Natural killer cell (primary cell): ENCODE results near the gene TFCP2L1. TPM values are rescaled to one million over a fixed set of nuclear protein-coding genes. Genes with fewer than 3 reads are reported as not detected.
A peak's percentile ranks its signal among the peaks of the same experiment; 100 is the strongest.
"Not testable (repeated sequence)": the region's sequence is repeated elsewhere in the genome, so short reads cannot be mapped to it uniquely, and the experiment has no call there.

Source experiments
- ATAC-seq, 3 donors: fragments of 150-1000 bp in 2 of 3; fragments of 200-7000 bp in 1 of 3; cut with Tn5 transposase; 1 replicate in 1 of 3; 2 replicates in 2 of 3; pipeline ENCODE4 v1.10.0; 2021; ENCODE audit warnings: mild to moderate bottlenecking in 2 of 3, moderate library complexity in 2 of 3
- DNase-seq, 2 donors: peaks; one replicate each; pipeline versions ENCODE4 v3.0.0 to v3.0.0-alpha.2; 2013 to 2021; ENCODE audit warnings: mixed read lengths in 1 of 2
- H3K27ac ChIP-seq: one replicate; pipeline ENCODE4 v1.5.1; 2013; ENCODE audit warnings: mild to moderate bottlenecking, low read length
- H3K27me3 ChIP-seq: one replicate; pipeline ENCODE4 v1.6.1; 2013; ENCODE audit warnings: low read length; ENCODE audit not compliant: control insufficient read depth, insufficient read depth
- H3K36me3 ChIP-seq: one replicate; pipeline ENCODE4 v1.6.1; 2013; ENCODE audit warnings: low read length; ENCODE audit not compliant: control insufficient read depth, insufficient read depth
- H3K4me1 ChIP-seq: one replicate; pipeline ENCODE4 v1.6.1; 2013; ENCODE audit warnings: low read length; ENCODE audit not compliant: control insufficient read depth, insufficient read depth
- H3K4me3 ChIP-seq: one replicate; pipeline ENCODE4 v1.5.1; 2013; ENCODE audit warnings: low read length
- H3K9me3 ChIP-seq: one replicate; pipeline ENCODE4 v1.6.1; 2013; ENCODE audit warnings: low read length; ENCODE audit not compliant: control insufficient read depth, insufficient read depth
- H3K27ac Mint-ChIP-seq, 2 donors: one replicate each; pipeline ENCODE4 v1.8.0; 2022; ENCODE audit warnings: mild to moderate bottlenecking in 2 of 2, mixed read lengths in 2 of 2, moderate library complexity in 1 of 2
- H3K27me3 Mint-ChIP-seq, 2 donors: one replicate each; pipeline ENCODE4 v1.8.0; 2022; ENCODE audit warnings: low read depth in 2 of 2, mixed read lengths in 2 of 2
- H3K36me3 Mint-ChIP-seq: one replicate; pipeline ENCODE4 v1.8.0; 2022; ENCODE audit warnings: mixed read lengths
- H3K4me1 Mint-ChIP-seq, 2 donors: one replicate each; pipeline ENCODE4 v1.8.0; 2022; ENCODE audit warnings: mixed read lengths in 2 of 2
- H3K4me3 Mint-ChIP-seq: one replicate; pipeline ENCODE4 v1.8.0; 2022; ENCODE audit warnings: mild to moderate bottlenecking, moderate library complexity, mixed read lengths
- H3K9me3 Mint-ChIP-seq, 2 donors: one replicate each; pipeline ENCODE4 v1.8.0; 2022; ENCODE audit warnings: mixed read lengths in 2 of 2
- WGBS: methylation state at CpG from one replicate; pipeline ENCODE4 v1.1.7; 2013; ENCODE audit warnings: missing lambda C conversion rate; ENCODE audit not compliant: insufficient coverage; 5-methylcytosine and 5-hydroxymethylcytosine counted together
- intact Hi-C: fragments of 100-400 bp; cut with micrococcal nuclease; formaldehyde crosslinking; loops from one replicate; pipeline ENCODE4 v1.14.2; 2022
- total RNA-seq, 4 donors: library from RNA; stranded (reverse); fragments of 120-200 nt in 1 of 4; gene quantifications; one replicate each; pipeline versions ENCODE4 v1.2.3 to v1.2.4, GENCODE V29; 2013 to 2022
- TF ChIP-seq, protein P1 (sequence below): fragments of 200-600 bp; IDR thresholded peaks from one replicate; pipeline ENCODE4 v1.8.0; 2022; ENCODE audit warnings: antibody characterized with exemption

Gene TFCP2L1
- 1 to 10 TPM in 1 of 3 donors, under 1 TPM in 2; 0.72 to 1.8 (median 0.85) TPM for total RNA-seq
- 0.72 TPM for total RNA-seq (2013)

DNA sequence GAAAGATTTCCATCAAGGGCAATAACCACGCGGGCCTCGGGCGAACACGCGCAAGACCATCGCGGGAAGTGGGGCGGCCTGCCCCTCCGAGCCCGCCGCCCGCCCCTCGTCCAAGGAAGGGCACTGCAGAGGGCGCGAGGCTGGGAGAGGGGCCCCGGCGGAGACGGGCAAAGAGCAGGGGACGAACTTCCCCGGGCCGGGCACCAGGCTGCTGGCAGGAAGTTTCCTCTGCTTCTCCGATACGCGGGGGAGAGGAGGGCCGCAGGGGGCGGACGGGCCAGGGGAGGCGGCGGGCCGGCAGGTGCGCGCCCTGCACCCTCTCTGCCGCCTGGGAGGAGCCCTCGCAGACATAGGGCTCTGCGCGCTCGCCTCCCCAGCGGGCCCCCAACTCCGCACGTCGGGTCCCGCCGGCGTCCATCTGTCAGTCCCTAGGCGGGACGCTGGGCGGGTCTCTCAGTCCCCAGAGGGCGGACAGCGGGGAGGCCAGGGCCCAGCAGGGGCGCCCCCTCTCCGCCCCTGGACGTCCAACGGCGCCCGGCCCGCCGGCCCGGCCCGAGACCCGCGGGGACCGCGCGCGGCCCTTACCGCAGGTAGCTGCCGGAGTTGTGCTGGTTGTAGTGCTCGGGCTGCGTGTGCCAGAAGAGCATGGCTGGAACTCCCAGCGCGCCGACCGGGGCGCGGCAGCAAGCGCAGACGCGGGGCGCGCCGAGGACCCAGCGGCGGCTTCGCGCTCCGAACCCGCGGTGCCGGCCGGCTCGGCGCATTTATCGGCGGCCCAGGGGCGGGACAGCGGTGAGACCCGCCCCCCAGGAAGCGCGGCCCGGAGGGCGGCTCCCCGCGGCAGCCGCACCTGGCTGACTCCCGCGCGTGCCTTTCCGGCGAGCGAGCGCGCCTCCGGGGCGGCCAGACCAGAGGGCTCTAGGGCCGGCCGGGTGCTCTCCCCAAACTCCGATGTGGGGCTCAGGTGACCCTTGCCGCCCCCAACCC is at the start of gene TFCP2L1:
TFCP2L1 (minus strand) TSS at position 740 of the 987 bp plus-strand sequence; CDS start at position 647, 93 bp downstream.
- Histone ChIP-seq H3K36me3 (no peaks in the 10 kb centered on the region), H3K4me1 (peaks cover 18% of the 10 kb centered on the region), H3K4me3 (no peak within 1 kb of the TSS), H3K27ac (no peak within 1 kb of the TSS), H3K9me3 (no peaks in the 10 kb centered on the region), H3K27me3 (no peaks in the 10 kb centered on the region)
- Mint-ChIP-seq H3K27me3 (peaks cover 20 to 30% of the 10 kb centered on the region in 2 donors), H3K9me3 (no peaks in the 10 kb centered on the region), H3K36me3 (no peaks in the 10 kb centered on the region), H3K4me1 (peaks cover 5 to 17% of the 10 kb centered on the region in 2 donors), H3K4me3 (peak within 1 kb of the TSS; percentile 79), H3K27ac (no peak within 1 kb of the TSS)
- TF ChIP-seq, protein P1, sequence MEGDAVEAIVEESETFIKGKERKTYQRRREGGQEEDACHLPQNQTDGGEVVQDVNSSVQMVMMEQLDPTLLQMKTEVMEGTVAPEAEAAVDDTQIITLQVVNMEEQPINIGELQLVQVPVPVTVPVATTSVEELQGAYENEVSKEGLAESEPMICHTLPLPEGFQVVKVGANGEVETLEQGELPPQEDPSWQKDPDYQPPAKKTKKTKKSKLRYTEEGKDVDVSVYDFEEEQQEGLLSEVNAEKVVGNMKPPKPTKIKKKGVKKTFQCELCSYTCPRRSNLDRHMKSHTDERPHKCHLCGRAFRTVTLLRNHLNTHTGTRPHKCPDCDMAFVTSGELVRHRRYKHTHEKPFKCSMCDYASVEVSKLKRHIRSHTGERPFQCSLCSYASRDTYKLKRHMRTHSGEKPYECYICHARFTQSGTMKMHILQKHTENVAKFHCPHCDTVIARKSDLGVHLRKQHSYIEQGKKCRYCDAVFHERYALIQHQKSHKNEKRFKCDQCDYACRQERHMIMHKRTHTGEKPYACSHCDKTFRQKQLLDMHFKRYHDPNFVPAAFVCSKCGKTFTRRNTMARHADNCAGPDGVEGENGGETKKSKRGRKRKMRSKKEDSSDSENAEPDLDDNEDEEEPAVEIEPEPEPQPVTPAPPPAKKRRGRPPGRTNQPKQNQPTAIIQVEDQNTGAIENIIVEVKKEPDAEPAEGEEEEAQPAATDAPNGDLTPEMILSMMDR: no peak
- DNase-seq (peak; percentile 24 to 28), ATAC-seq (peak; percentile 61 to 76 (median 76))
- intact Hi-C loops: no loop called here
- 2% methylated on average over 119 of the region's 119 CpGs for WGBS

- Mint-ChIP-seq H3K4me3 (no peak overlapping the region), H3K27ac (no peak overlapping the region), H3K9me3 (no peaks in the 10 kb centered on the region), H3K36me3 (no peaks in the 10 kb centered on the region), H3K27me3 (peaks cover 2 to 7% of the 10 kb centered on the region in 2 donors), H3K4me1 (no peaks in the 10 kb centered on the region)
- peaks cover 2% of the 10 kb centered on the region for H3K27me3 ChIP-seq
- intact Hi-C loops: no loop called here
- H3K36me3 ChIP-seq: peaks cover 11% of the 10 kb centered on the region
- DNase-seq: no peak
- H3K4me1 ChIP-seq: peaks cover 3% of the 10 kb centered on the region
- WGBS: 69% methylated on average over 12 of the region's 12 CpGs
- H3K4me3 ChIP-seq: no peak overlapping the region
- no peaks in the 10 kb centered on the region for H3K9me3 ChIP-seq
- TF ChIP-seq, protein P1: no peak
- ATAC-seq: no peak
- H3K27ac ChIP-seq: no peak overlapping the region
Measured at GRCh38 chr2:121333834-121334558, 49.0 kb upstream of the TFCP2L1 start.

GRCh38 chr2:121333231-121333630 is 48.2 kb upstream of the TFCP2L1 start:
- H3K4me3 ChIP-seq: no peak overlapping the region
- H3K36me3 ChIP-seq: peaks cover 3% of the 10 kb centered on the region
- ATAC-seq (no peak), DNase-seq (no peak)
- Mint-ChIP-seq H3K4me1 (no peaks in the 10 kb centered on the region), H3K27me3 (peaks cover 2 to 7% of the 10 kb centered on the region in 2 donors), H3K27ac (no peak overlapping the region), H3K4me3 (no peak overlapping the region), H3K36me3 (no peaks in the 10 kb centered on the region), H3K9me3 (no peaks in the 10 kb centered on the region)
- H3K9me3 ChIP-seq: no peaks in the 10 kb centered on the region
- TF ChIP-seq, protein P1: no peak
- H3K4me1 ChIP-seq: peaks cover 3% of the 10 kb centered on the region
- WGBS: 92% methylated on average over 17 of the region's 17 CpGs
- peaks cover 2% of the 10 kb centered on the region for H3K27me3 ChIP-seq
- no peak overlapping the region for H3K27ac ChIP-seq
- intact Hi-C loops: no loop called here

DNA sequence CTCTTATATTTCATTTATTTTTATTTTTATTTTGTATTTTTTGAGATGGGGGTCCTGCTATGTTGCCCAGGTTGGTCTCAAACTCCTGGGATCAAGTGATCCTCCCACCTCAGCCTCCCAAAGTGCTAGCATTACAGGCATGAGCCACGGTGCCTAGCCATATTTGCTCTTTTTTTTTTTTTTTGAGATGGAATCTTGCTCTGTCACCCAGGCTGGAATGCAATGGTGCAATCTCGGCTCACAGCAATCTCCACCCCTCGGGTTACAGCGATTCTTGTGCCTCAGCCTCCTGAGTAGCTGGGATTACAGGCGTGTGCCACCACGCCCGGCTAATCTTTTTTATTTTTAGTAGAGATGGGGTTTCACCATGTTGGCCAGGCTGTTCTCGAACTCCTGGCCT is 46.3 kb upstream of the TFCP2L1 start:
- H3K4me1 ChIP-seq, H3K27ac ChIP-seq, H3K4me1 Mint-ChIP-seq, H3K27me3 Mint-ChIP-seq, H3K36me3 ChIP-seq, H3K9me3 ChIP-seq, H3K4me3 ChIP-seq, DNase-seq, intact Hi-C loops, H3K27me3 ChIP-seq, H3K27ac Mint-ChIP-seq, H3K36me3 Mint-ChIP-seq, H3K9me3 Mint-ChIP-seq, ATAC-seq, H3K4me3 Mint-ChIP-seq: not testable (repeated sequence)
- WGBS: 94% methylated on average over 8 of the region's 8 CpGs
